GM19193 (cell line): ENCODE results near the gene LAS1L.
A peak's percentile ranks its signal among the peaks of the same experiment; 100 is the strongest.

ENCODE experiments used
- POLR2A ChIP-seq: IDR thresholded peaks from 4 replicates; pipeline ENCODE4 v1.6.1; 2011; ENCODE audit not compliant: insufficient read depth, insufficient read length; ENCODE audit errors: extremely low read depth

The LAS1L gene

GRCh38 chrX:65534450-65535292 is at the start of gene LAS1L:
Gene LAS1L, minus strand, starts transcription at chrX:65534787. Its CDS starts 72 bp downstream, at chrX:65534715.
- peak; percentile 79 for TF ChIP-seq POLR2A

DNA sequence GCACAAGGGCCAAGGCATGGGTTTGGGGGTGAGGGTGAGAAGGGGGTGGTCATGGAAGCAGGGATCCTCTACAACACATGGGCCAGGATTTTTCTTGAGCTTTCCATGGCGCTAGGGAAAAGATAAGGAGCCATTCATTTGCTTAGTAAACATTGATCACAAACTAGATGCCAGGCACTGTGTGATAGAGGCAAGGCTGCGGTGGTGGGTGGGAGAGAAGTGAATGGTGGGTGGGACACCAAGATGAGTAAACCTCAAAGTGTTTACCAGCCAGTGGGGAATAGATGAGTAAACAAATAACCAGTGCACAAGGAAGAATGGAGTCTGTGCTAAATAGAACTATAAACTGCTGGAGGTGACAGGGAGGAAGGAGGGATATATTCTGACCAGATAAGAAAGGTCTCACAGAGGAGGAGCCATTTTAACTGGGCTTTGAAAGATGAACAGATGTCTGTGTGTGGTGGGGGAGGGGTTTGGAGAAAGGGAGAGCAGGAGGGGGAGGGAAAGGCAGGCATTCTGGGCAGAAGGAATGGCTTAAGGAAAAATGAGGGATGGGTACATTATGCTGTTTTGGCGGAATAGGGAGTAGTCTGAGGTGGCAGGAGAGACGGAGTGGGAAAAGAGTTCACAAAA is 48.0 kb upstream of the LAS1L start:
- TF ChIP-seq POLR2A: no peak

DNA sequence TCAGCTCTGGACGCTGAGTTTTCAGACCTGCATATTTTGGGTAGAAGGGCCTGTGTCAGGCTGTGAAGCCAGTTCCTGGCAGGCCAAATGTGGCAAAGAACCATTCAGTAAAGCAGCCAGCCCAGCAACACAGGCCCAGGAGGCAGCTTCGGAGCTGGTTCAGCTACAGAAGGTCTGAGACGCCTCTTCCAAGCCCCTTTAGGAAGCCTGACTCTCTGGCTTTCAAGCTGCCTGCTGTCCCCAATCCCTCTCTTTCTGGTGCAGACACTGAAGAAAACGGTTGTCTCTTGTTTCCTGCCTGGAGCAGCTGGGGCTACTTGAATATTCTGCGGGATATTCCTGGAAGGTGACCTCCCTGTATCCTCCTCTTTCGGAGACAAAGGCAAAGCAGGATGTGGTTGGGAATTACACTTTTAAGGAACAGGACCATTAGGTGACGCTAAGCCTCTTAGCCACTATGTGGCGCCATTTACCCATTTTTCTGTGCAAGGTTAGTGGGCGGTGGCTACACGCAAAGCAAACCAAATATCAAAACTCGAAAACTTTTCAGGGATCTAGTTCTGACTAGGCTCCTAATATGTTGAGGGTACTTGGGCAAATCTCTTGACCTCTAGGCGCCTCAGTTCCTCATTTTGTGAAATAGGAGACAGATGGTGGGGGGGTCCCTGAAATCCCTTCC is 47.2 kb upstream of the LAS1L start:
- TF ChIP-seq POLR2A: no peak

DNA sequence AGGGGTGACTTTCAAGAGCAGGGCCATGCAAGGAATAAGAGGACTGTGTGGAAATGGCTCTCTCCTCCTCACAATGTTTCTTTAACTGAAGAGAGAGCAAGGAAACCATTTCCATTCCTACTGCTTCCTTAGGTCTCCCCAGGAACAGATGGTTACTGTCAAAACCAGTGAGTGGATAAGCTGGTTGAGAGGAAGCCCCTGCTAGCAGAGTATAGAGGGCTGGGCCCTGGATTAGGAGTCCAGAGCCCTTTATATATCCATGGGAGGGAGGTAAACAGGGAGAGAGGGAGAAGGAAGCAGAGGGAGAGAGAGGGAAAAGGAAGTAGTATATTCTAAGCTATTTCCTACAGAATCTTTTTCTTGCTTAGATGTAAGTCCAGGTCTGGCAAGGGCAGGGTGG is 43.8 kb upstream of the LAS1L start:
- TF ChIP-seq POLR2A: no peak

DNA sequence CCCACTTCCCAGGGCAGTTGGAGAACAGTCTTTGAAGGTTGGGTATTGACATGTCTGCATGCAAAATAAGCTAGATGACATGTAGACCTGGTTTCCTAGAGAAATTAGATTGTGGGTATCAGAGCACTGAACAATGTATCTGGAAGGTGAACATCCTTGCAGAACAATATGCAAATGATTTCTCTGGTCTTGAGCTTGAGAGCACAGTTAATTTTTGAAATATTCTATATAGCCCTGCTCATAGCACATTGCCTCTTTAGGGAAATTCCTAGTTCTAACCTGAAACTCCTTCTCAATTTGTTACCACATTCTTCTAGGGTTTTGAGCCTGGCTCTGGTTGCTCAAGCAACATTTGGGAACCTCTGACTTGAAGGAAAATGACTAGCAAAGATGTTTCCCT is 41.6 kb upstream of the LAS1L start:
- TF ChIP-seq POLR2A: no peak

GRCh38 chrX:65575022-65575421 is 40.4 kb upstream of the LAS1L start:
- TF ChIP-seq POLR2A: no peak

- TF ChIP-seq POLR2A: no peak
Observed at GRCh38 chrX:65574356-65574755, 39.8 kb upstream of the LAS1L start.

DNA sequence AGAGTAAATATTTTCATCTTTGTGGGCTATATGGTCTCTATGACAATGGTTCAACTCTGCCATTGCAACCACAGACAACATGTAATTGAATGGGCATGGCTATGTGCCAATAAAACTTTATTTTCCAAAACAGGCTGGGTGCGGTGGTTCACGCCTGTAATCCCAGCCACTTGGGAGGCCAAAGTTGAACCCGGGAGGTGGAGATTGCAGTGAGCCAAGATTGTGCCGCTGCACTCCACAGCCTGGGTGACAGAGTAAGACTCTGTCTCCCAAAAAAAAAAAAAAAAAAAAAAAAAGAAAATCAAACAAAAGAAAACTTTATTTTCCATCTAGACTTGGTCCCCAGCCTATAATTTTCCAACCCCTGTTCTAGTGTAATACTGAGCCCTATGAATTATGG is 38.4 kb upstream of the LAS1L start:
- no peak for TF ChIP-seq POLR2A

- TF ChIP-seq POLR2A: no peak
Observed at GRCh38 chrX:65551489-65552339, 17.1 kb upstream of the LAS1L start.

GRCh38 chrX:65551086-65551485 is 16.5 kb upstream of the LAS1L start:
- TF ChIP-seq POLR2A: no peak

GRCh38 chrX:65545456-65545855 is 10.9 kb upstream of the LAS1L start:
- TF ChIP-seq POLR2A: no peak

GRCh38 chrX:65537229-65537628 is 2.6 kb upstream of the LAS1L start:
- no peak for TF ChIP-seq POLR2A

GRCh38 chrX:65536291-65536690 is 1.7 kb upstream of the LAS1L start:
- TF ChIP-seq POLR2A: no peak

- TF ChIP-seq POLR2A: no peak
Observed at GRCh38 chrX:65532016-65532415, 2.6 kb downstream of the LAS1L start.
